Measurements from ENCODE around the gene SIGLEC12. TPM values are rescaled to one million over a fixed set of nuclear protein-coding genes. Genes with fewer than 3 reads are reported as not detected.

Gene SIGLEC12
- total RNA-seq, 1 experiment from 2014 or later, result not detected

- CTCF ChIA-PET, result no interaction called here
- POLR2A ChIA-PET (ENCODE audit: low non-redundant PET), result no interaction called here
- TF ChIP-seq, protein P1, sequence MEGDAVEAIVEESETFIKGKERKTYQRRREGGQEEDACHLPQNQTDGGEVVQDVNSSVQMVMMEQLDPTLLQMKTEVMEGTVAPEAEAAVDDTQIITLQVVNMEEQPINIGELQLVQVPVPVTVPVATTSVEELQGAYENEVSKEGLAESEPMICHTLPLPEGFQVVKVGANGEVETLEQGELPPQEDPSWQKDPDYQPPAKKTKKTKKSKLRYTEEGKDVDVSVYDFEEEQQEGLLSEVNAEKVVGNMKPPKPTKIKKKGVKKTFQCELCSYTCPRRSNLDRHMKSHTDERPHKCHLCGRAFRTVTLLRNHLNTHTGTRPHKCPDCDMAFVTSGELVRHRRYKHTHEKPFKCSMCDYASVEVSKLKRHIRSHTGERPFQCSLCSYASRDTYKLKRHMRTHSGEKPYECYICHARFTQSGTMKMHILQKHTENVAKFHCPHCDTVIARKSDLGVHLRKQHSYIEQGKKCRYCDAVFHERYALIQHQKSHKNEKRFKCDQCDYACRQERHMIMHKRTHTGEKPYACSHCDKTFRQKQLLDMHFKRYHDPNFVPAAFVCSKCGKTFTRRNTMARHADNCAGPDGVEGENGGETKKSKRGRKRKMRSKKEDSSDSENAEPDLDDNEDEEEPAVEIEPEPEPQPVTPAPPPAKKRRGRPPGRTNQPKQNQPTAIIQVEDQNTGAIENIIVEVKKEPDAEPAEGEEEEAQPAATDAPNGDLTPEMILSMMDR (conservative IDR thresholded peaks at IDR 0.05; ENCODE audit: low read depth, low read length), result no peak
- TF ChIP-seq EZH2 (IDR thresholded peaks at IDR 0.05; ENCODE audit: borderline replicate concordance, low read depth, low read length, poor library complexity, severe bottlenecking), result no peak
- Histone ChIP-seq H3K9me3 (ENCODE audit: low read depth, low read length, poor library complexity, severe bottlenecking) (no peaks in the 10 kb centered on the region), H3K4me3 (ENCODE audit: low read depth, low read length, poor library complexity, severe bottlenecking) (no peak overlapping the region), H3K27ac (ENCODE audit: low read depth, low read length, poor library complexity, severe bottlenecking) (no peak overlapping the region), H3K4me1 (ENCODE audit: insufficient read depth, low read length, poor library complexity, severe bottlenecking) (no peaks in the 10 kb centered on the region), H3K36me3 (ENCODE audit: insufficient read depth, low read length, poor library complexity, severe bottlenecking) (no peaks in the 10 kb centered on the region), H3K27me3 (replicated peaks; ENCODE audit: insufficient read depth, low read depth, low read length, poor library complexity) (peaks cover 86% of the 10 kb centered on the region)
- no TSS peak for BruUV-seq (replicated peaks)
- DNase-seq (ENCODE audit: low spot score), result no peak
- intact Hi-C loops (cut with micrococcal nuclease; ENCODE audit: unreplicated experiment), result no loop called here
Observed at GRCh38 chr19:51509823-51510660, 8.4 kb upstream of the SIGLEC12 start.

GRCh38 chr19:51508059-51508733, 6.6 kb upstream of the SIGLEC12 start:
- Histone ChIP-seq H3K27me3 (replicated peaks; ENCODE audit: insufficient read depth, low read depth, low read length, poor library complexity) (peaks cover 74% of the 10 kb centered on the region), H3K36me3 (ENCODE audit: insufficient read depth, low read length, poor library complexity, severe bottlenecking) (no peaks in the 10 kb centered on the region), H3K27ac (ENCODE audit: low read depth, low read length, poor library complexity, severe bottlenecking) (no peak overlapping the region), H3K4me3 (ENCODE audit: low read depth, low read length, poor library complexity, severe bottlenecking) (no peak overlapping the region), H3K4me1 (ENCODE audit: insufficient read depth, low read length, poor library complexity, severe bottlenecking) (no peaks in the 10 kb centered on the region), H3K9me3 (ENCODE audit: low read depth, low read length, poor library complexity, severe bottlenecking) (no peaks in the 10 kb centered on the region)
- TF ChIP-seq, protein P1 (conservative IDR thresholded peaks at IDR 0.05; ENCODE audit: low read depth, low read length), result no peak
- TF ChIP-seq EZH2 (IDR thresholded peaks at IDR 0.05; ENCODE audit: borderline replicate concordance, low read depth, low read length, poor library complexity, severe bottlenecking), result no peak
- no TSS peak for BruUV-seq (replicated peaks)
- intact Hi-C loops (cut with micrococcal nuclease; ENCODE audit: unreplicated experiment), result no loop called here
- ChIA-PET POLR2A (ENCODE audit: low non-redundant PET) (no interaction called here), CTCF (no interaction called here)
- DNase-seq (ENCODE audit: low spot score), result no peak

DNA sequence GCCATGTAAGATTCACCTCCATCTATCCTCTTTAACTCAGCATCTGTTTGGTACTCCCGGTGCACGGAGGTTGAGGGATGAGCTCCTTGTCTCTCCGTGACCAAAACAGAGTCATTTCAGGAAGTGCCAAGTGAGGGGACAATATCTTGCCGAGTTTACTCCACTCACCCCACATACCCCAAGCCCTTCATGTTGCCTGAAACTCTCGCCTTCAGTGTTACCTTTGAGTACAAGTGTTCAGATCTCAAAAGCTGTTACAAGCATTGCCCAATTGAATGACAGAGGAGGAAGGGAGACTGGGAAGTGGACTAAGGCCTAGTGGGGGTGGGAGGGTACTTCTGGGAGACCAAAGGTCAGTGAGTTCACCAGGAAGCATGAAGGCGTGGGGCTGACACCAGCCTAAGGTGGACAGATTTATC, 6.0 kb upstream of the SIGLEC12 start:
- no TSS peak for BruUV-seq (replicated peaks)
- intact Hi-C loops (cut with micrococcal nuclease; ENCODE audit: unreplicated experiment), result no loop called here
- no peaks in the 10 kb centered on the region for H3K36me3 ChIP-seq (ENCODE audit: insufficient read depth, low read length, poor library complexity, severe bottlenecking)
- no peak overlapping the region for H3K4me3 ChIP-seq (ENCODE audit: low read depth, low read length, poor library complexity, severe bottlenecking)
- H3K4me1 ChIP-seq (ENCODE audit: insufficient read depth, low read length, poor library complexity, severe bottlenecking), result no peaks in the 10 kb centered on the region
- ChIA-PET POLR2A (ENCODE audit: low non-redundant PET) (no interaction called here), CTCF (no interaction called here)
- no peak for DNase-seq (ENCODE audit: low spot score)
- H3K27ac ChIP-seq (ENCODE audit: low read depth, low read length, poor library complexity, severe bottlenecking), result no peak overlapping the region
- TF ChIP-seq, protein P1 (conservative IDR thresholded peaks at IDR 0.05; ENCODE audit: low read depth, low read length), result no peak
- TF ChIP-seq EZH2 (IDR thresholded peaks at IDR 0.05; ENCODE audit: borderline replicate concordance, low read depth, low read length, poor library complexity, severe bottlenecking), result no peak
- no peaks in the 10 kb centered on the region for H3K9me3 ChIP-seq (ENCODE audit: low read depth, low read length, poor library complexity, severe bottlenecking)
- peaks cover 69% of the 10 kb centered on the region for H3K27me3 ChIP-seq (replicated peaks; ENCODE audit: insufficient read depth, low read depth, low read length, poor library complexity)
